Transverse colon (tissue), 3 donors: Measurements from ENCODE around the gene C2CD4D.

ENCODE experiments used
- POLR2A ChIP-seq: fragments of 450-650 bp; IDR thresholded peaks from one replicate; pipeline ENCODE4 v1.6.1; 2016; ENCODE audit warnings: antibody characterized with exemption, mild to moderate bottlenecking, moderate library complexity
- TF ChIP-seq, protein P1 (sequence below), 5 experiments: fragments of 200-600 bp in 3 of 5; fragments of 450-650 bp in 2 of 5; sonication (generic) in 3 of 5; IDR thresholded peaks; 1 replicate in 2 of 5; 2 replicates in 3 of 5; pipeline ENCODE4 v1.5.1; 2016 to 2017; ENCODE audit warnings: antibody characterized with exemption in 5 of 5, inconsistent platforms in 3 of 5, mild to moderate bottlenecking in 2 of 5, moderate library complexity in 1 of 5

GRCh38 chr1:151887028-151887427 lies 47.4 kb upstream of the C2CD4D start:
- TF ChIP-seq, protein P1, sequence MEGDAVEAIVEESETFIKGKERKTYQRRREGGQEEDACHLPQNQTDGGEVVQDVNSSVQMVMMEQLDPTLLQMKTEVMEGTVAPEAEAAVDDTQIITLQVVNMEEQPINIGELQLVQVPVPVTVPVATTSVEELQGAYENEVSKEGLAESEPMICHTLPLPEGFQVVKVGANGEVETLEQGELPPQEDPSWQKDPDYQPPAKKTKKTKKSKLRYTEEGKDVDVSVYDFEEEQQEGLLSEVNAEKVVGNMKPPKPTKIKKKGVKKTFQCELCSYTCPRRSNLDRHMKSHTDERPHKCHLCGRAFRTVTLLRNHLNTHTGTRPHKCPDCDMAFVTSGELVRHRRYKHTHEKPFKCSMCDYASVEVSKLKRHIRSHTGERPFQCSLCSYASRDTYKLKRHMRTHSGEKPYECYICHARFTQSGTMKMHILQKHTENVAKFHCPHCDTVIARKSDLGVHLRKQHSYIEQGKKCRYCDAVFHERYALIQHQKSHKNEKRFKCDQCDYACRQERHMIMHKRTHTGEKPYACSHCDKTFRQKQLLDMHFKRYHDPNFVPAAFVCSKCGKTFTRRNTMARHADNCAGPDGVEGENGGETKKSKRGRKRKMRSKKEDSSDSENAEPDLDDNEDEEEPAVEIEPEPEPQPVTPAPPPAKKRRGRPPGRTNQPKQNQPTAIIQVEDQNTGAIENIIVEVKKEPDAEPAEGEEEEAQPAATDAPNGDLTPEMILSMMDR (IDR thresholded peaks at IDR 0.05), result no peak
- no peak for TF ChIP-seq POLR2A
